ENCODE data around the gene UBR1.
A peak's percentile ranks its signal among the peaks of the same experiment; 100 is the strongest.

The UBR1 gene

GRCh38 chr15:43105778-43106485, at the start of gene UBR1:
Gene UBR1 (minus strand): TSS chr15:43106038. CDS start chr15:43106022, 16 bp downstream.
- DNase-seq = peak; percentile 95

- no peak for DNase-seq
These were observed 47.4 kb upstream of the UBR1 start for GRCh38 chr15:43153269-43153668.

GRCh38 chr15:43151688-43152087, 45.9 kb upstream of the UBR1 start:
- DNase-seq = no peak

GRCh38 chr15:43150191-43150929, 44.5 kb upstream of the UBR1 start:
- DNase-seq = no peak

- DNase-seq = no peak
These were observed 40.3 kb upstream of the UBR1 start for GRCh38 chr15:43146184-43146583.

GRCh38 chr15:43144512-43144911, 38.7 kb upstream of the UBR1 start:
- DNase-seq = no peak

GRCh38 chr15:43143203-43143941, 37.5 kb upstream of the UBR1 start:
- no peak for DNase-seq

GRCh38 chr15:43135351-43135750, 29.5 kb upstream of the UBR1 start:
- DNase-seq = no peak

- no peak for DNase-seq
These were observed 28.4 kb upstream of the UBR1 start for GRCh38 chr15:43134157-43134635.

- DNase-seq = peak; percentile 77
These were observed 27.8 kb upstream of the UBR1 start, which contains the start of gene TMEM62 for GRCh38 chr15:43133430-43134156. Gene TMEM62 (plus strand): TSS chr15:43133586. CDS start chr15:43133803, 217 bp downstream.

GRCh38 chr15:43132830-43133429, 27.1 kb upstream of the UBR1 start:
- no peak for DNase-seq

- DNase-seq = no peak
These were observed 23.1 kb upstream of the UBR1 start for GRCh38 chr15:43128980-43129335.

GRCh38 chr15:43128174-43128979, 22.5 kb upstream of the UBR1 start:
- peak; percentile 32 for DNase-seq

GRCh38 chr15:43127752-43128151, 21.9 kb upstream of the UBR1 start:
- no peak for DNase-seq

- no peak for DNase-seq
These were observed 20.5 kb upstream of the UBR1 start for GRCh38 chr15:43126356-43126755.

GRCh38 chr15:43125100-43125661, 19.3 kb upstream of the UBR1 start:
- no peak for DNase-seq

GRCh38 chr15:43121863-43122262, 16.0 kb upstream of the UBR1 start:
- no peak for DNase-seq

GRCh38 chr15:43118829-43119228, 13.0 kb upstream of the UBR1 start:
- DNase-seq = no peak

GRCh38 chr15:43118286-43118685, 12.4 kb upstream of the UBR1 start:
- no peak for DNase-seq

GRCh38 chr15:43111354-43111753, 5.5 kb upstream of the UBR1 start:
- DNase-seq = no peak

GRCh38 chr15:43107751-43108150, 1.9 kb upstream of the UBR1 start:
- no peak for DNase-seq
